Hepatocyte (in vitro differentiated cells): ENCODE results near the gene CHST8. TPM values are rescaled to one million over a fixed set of nuclear protein-coding genes. Genes with fewer than 3 reads are reported as not detected.

Experiments
- DNase-seq: peaks from one replicate; pipeline ENCODE4 v3.0.0-alpha.2; 2016; ENCODE audit warnings: low spot score
- H2AFZ ChIP-seq: fragments of 200-600 bp; sonication (generic); 2 replicates; pipeline ENCODE4 v1.6.0; 2016; ENCODE audit warnings: antibody characterized with exemption, mild to moderate bottlenecking
- H3K27ac ChIP-seq: fragments of 200-600 bp; sonication (generic); 2 replicates; pipeline ENCODE4 v1.5.1; 2016; ENCODE audit warnings: mild to moderate bottlenecking
- H3K27me3 ChIP-seq: fragments of 200-600 bp; sonication (generic); 2 replicates; pipeline ENCODE4 v1.6.1; 2016
- H3K36me3 ChIP-seq: fragments of 200-600 bp; sonication (generic); replicated peaks from 2 replicates; pipeline ENCODE4 v1.5.1; 2016; ENCODE audit warnings: low read depth; ENCODE audit not compliant: insufficient read depth
- H3K4me1 ChIP-seq: fragments of 200-600 bp; sonication (generic); 2 replicates; pipeline ENCODE4 v1.5.1; 2016; ENCODE audit warnings: mild to moderate bottlenecking, moderate library complexity; ENCODE audit not compliant: insufficient read depth
- H3K4me2 ChIP-seq: fragments of 200-600 bp; sonication (generic); 2 replicates; pipeline ENCODE4 v1.6.0; 2016
- H3K4me3 ChIP-seq: fragments of 200-600 bp; sonication (generic); 2 replicates; pipeline ENCODE4 v1.5.1; 2016; ENCODE audit warnings: mild to moderate bottlenecking
- H3K79me2 ChIP-seq: fragments of 200-600 bp; sonication (generic); 2 replicates; pipeline ENCODE4 v1.6.0; 2017; ENCODE audit warnings: mild to moderate bottlenecking
- H3K9me2 ChIP-seq: fragments of 200-600 bp; sonication (generic); replicated peaks from 2 replicates; pipeline ENCODE4 v1.6.0; 2017; ENCODE audit warnings: mild to moderate bottlenecking; ENCODE audit not compliant: insufficient read depth
- H3K9me3 ChIP-seq: fragments of 200-600 bp; sonication (generic); 2 replicates; pipeline ENCODE4 v1.5.1; 2016; ENCODE audit warnings: low read depth, mild to moderate bottlenecking
- H4K20me1 ChIP-seq: fragments of 200-600 bp; sonication (generic); 2 replicates; pipeline ENCODE4 v1.6.0; 2016; ENCODE audit warnings: mild to moderate bottlenecking; ENCODE audit not compliant: insufficient read depth, poor library complexity, severe bottlenecking
- CTCF ChIP-seq: fragments of 200-600 bp; sonication (generic); IDR thresholded peaks from 2 replicates; pipeline ENCODE4 v1.5.1; 2016; ENCODE audit warnings: antibody characterized with exemption, mild to moderate bottlenecking; ENCODE audit not compliant: poor library complexity
- EZH2 ChIP-seq: fragments of 200-600 bp; sonication (generic); IDR thresholded peaks from 2 replicates; pipeline ENCODE4 v1.6.1; 2016; ENCODE audit warnings: antibody characterized with exemption, mild to moderate bottlenecking, borderline replicate concordance
- EZH2phosphoT487 ChIP-seq: fragments of 200-600 bp; sonication (generic); IDR thresholded peaks from one replicate; pipeline ENCODE4 v1.6.1; 2018; ENCODE audit warnings: antibody characterized with exemption, mild to moderate bottlenecking, low read depth, moderate library complexity; ENCODE audit not compliant: unreplicated experiment, severe bottlenecking
- WGBS: methylation state at CpG from one replicate; pipeline ENCODE4 v1.1.6; 2016; ENCODE audit warnings: low lambda C conversion rate; ENCODE audit errors: missing lambda C conversion rate; 5-methylcytosine and 5-hydroxymethylcytosine counted together
- polyA plus RNA-seq: library from polyadenylated mRNA; unstranded; fragments of >200 nt; fragmentation: Nextera tagmentation; extraction: Ambion mirVana; gene quantifications from 2 replicates; pipeline ENCODE4 v1.2.1, GENCODE V29; 2016
- total RNA-seq: library from RNA; depleted of rRNA; stranded (reverse); fragments of >200 nt; gene quantifications from 2 replicates; pipeline ENCODE4 v1.2.3, GENCODE V29; 2014

The CHST8 gene
- total and polyA plus RNA-seq, 2 experiments from 2014 or later, result 0.07 to 0.89 TPM

- H3K4me1 ChIP-seq, result no peaks in the 10 kb centered on the region
- no peak overlapping the region for H2AFZ ChIP-seq
- H3K4me3 ChIP-seq, result no peak overlapping the region
- H3K27me3 ChIP-seq, result no peaks in the 10 kb centered on the region
- no peaks in the 10 kb centered on the region for H3K9me2 ChIP-seq
- no peak overlapping the region for H3K4me2 ChIP-seq
- TF ChIP-seq CTCF (no peak), EZH2phosphoT487 (no peak), EZH2 (no peak)
- H3K36me3 ChIP-seq, result no peaks in the 10 kb centered on the region
- no peak for DNase-seq
- 97% methylated on average over 6 of the region's 7 CpGs for WGBS
- no peaks in the 10 kb centered on the region for H3K9me3 ChIP-seq
- H3K27ac ChIP-seq, result no peak overlapping the region
- no peaks in the 10 kb centered on the region for H3K79me2 ChIP-seq
- no peaks in the 10 kb centered on the region for H4K20me1 ChIP-seq
Observed at GRCh38 chr19:33759356-33759755, 137.6 kb downstream of the CHST8 start.

GRCh38 chr19:33763633-33764371 is 142.0 kb downstream of the CHST8 start:
- H3K4me2 ChIP-seq, result no peak overlapping the region
- no peaks in the 10 kb centered on the region for H4K20me1 ChIP-seq
- no peak for TF ChIP-seq EZH2phosphoT487
- TF ChIP-seq EZH2, result no peak
- TF ChIP-seq CTCF, result no peak
- peaks cover under 1% of the 10 kb centered on the region for H3K27me3 ChIP-seq
- no peak overlapping the region for H3K27ac ChIP-seq
- H2AFZ ChIP-seq, result no peak overlapping the region
- H3K36me3 ChIP-seq, result no peaks in the 10 kb centered on the region
- H3K4me1 ChIP-seq, result no peaks in the 10 kb centered on the region
- H3K9me3 ChIP-seq, result no peaks in the 10 kb centered on the region
- no peak overlapping the region for H3K4me3 ChIP-seq
- no peaks in the 10 kb centered on the region for H3K79me2 ChIP-seq
- DNase-seq, result no peak
- WGBS, result 83% methylated on average over 11 of the region's 11 CpGs
- H3K9me2 ChIP-seq, result no peaks in the 10 kb centered on the region

- TF ChIP-seq EZH2 (no peak), EZH2phosphoT487 (no peak), CTCF (no peak)
- no peaks in the 10 kb centered on the region for H3K4me1 ChIP-seq
- no peak for DNase-seq
- no peaks in the 10 kb centered on the region for H3K36me3 ChIP-seq
- H3K4me3 ChIP-seq, result no peak overlapping the region
- 77% methylated on average over 13 of the region's 13 CpGs for WGBS
- peaks cover 6% of the 10 kb centered on the region for H3K27me3 ChIP-seq
- no peaks in the 10 kb centered on the region for H3K79me2 ChIP-seq
- H4K20me1 ChIP-seq, result no peaks in the 10 kb centered on the region
- H2AFZ ChIP-seq, result no peak overlapping the region
- H3K4me2 ChIP-seq, result no peak overlapping the region
- H3K27ac ChIP-seq, result no peak overlapping the region
- no peaks in the 10 kb centered on the region for H3K9me2 ChIP-seq
- no peaks in the 10 kb centered on the region for H3K9me3 ChIP-seq
Observed at GRCh38 chr19:33766623-33767022, 144.9 kb downstream of the CHST8 start.
